Activated CD4-positive, alpha-beta T cell treated with anti-CD3 and anti-CD28 coated beads for 48 hours (primary cell): ENCODE data around the gene RANBP6.
A peak's percentile ranks its signal among the peaks of the same experiment; 100 is the strongest.
"Not testable (repeated sequence)": the region's sequence is repeated elsewhere in the genome, so short reads cannot be mapped to it uniquely, and the experiment has no call there.

ENCODE experiments used
- DNase-seq: peaks from one replicate; pipeline ENCODE4 v3.0.0-alpha.2; 2020

Gene RANBP6

GRCh38 chr9:6015278-6016157 is at the start of gene RANBP6:
TSS of gene RANBP6 (minus strand) at chr9:6015624. CDS start at chr9:6015607, 17 bp downstream.
- peak; percentile 95 for DNase-seq

GRCh38 chr9:6063146-6063545 is 47.7 kb upstream of the RANBP6 start:
- not testable (repeated sequence) for DNase-seq

- no peak for DNase-seq
Observed at GRCh38 chr9:6055666-6056065, 40.2 kb upstream of the RANBP6 start.

GRCh38 chr9:6055216-6055615 is 39.8 kb upstream of the RANBP6 start:
- DNase-seq: peak; percentile 49

- DNase-seq: peak; percentile 72
Observed at GRCh38 chr9:6054280-6055099, 39.1 kb upstream of the RANBP6 start.

- no peak for DNase-seq
Observed at GRCh38 chr9:6052293-6052919, 37.0 kb upstream of the RANBP6 start.

- DNase-seq: no peak
Observed at GRCh38 chr9:6051511-6051950, 36.1 kb upstream of the RANBP6 start.

- peak; percentile 60 for DNase-seq
Observed at GRCh38 chr9:6049798-6050197, 34.4 kb upstream of the RANBP6 start.

- DNase-seq: no peak
Observed at GRCh38 chr9:6048039-6048438, 32.6 kb upstream of the RANBP6 start.

- DNase-seq: no peak
Observed at GRCh38 chr9:6047020-6047419, 31.6 kb upstream of the RANBP6 start.

- no peak for DNase-seq
Observed at GRCh38 chr9:6045364-6045763, 29.9 kb upstream of the RANBP6 start.

GRCh38 chr9:6040077-6040476 is 24.7 kb upstream of the RANBP6 start:
- no peak for DNase-seq

- DNase-seq: no peak
Observed at GRCh38 chr9:6036391-6036790, 21.0 kb upstream of the RANBP6 start.

GRCh38 chr9:6034954-6035353 is 19.5 kb upstream of the RANBP6 start:
- DNase-seq: peak; percentile 13

GRCh38 chr9:6029604-6030274 is 14.3 kb upstream of the RANBP6 start:
- no peak for DNase-seq

GRCh38 chr9:6024035-6024554 is 8.7 kb upstream of the RANBP6 start:
- peak; percentile 30 for DNase-seq

- DNase-seq: not testable (repeated sequence)
Observed at GRCh38 chr9:6016975-6017374, 1.6 kb upstream of the RANBP6 start.

GRCh38 chr9:6014670-6015270 is 654 bp downstream of the RANBP6 start:
- DNase-seq: peak; percentile 11

- peak; percentile 95 for DNase-seq
Observed at GRCh38 chr9:6008169-6008979, 7.0 kb downstream of the RANBP6 start.

GRCh38 chr9:6007770-6008168 is 7.7 kb downstream of the RANBP6 start:
- peak; percentile 83 for DNase-seq
